H9 (cell line): ENCODE measurements around the gene SPHK1. TPM values are rescaled to one million over a fixed set of nuclear protein-coding genes. Genes with fewer than 3 reads are reported as not detected.

Experiments
- DNase-seq: peaks from one replicate; pipeline ENCODE4 v3.0.0-alpha.2; 2017
- H2AFZ ChIP-seq: one replicate; pipeline ENCODE4 v1.6.1; 2013; ENCODE audit warnings: mild to moderate bottlenecking, low read length, control low read depth, moderate library complexity
- H2AK5ac ChIP-seq: 2 replicates; pipeline ENCODE4 v1.6.1; 2013; ENCODE audit warnings: low read length, control low read depth, mixed read lengths; ENCODE audit not compliant: insufficient read length
- H2BK120ac ChIP-seq: one replicate; pipeline ENCODE4 v1.6.1; 2013; ENCODE audit warnings: low read depth, mild to moderate bottlenecking, low read length, control low read depth, inconsistent platforms; ENCODE audit not compliant: poor library complexity, severe bottlenecking
- H2BK12ac ChIP-seq: 2 replicates; pipeline ENCODE4 v1.6.1; 2013; ENCODE audit warnings: low read length, control low read depth, mixed read lengths, low read depth; ENCODE audit not compliant: insufficient read length
- H2BK15ac ChIP-seq: 2 replicates; pipeline ENCODE4 v1.6.1; 2013; ENCODE audit warnings: low read depth, low read length, control low read depth
- H2BK20ac ChIP-seq: one replicate; pipeline ENCODE4 v1.6.1; 2013; ENCODE audit warnings: low read depth, mild to moderate bottlenecking, low read length, control low read depth, inconsistent platforms; ENCODE audit not compliant: poor library complexity, severe bottlenecking
- H2BK5ac ChIP-seq: 2 replicates; pipeline ENCODE4 v1.6.1; 2013; ENCODE audit warnings: low read length, control low read depth, mixed read lengths; ENCODE audit not compliant: insufficient read length
- H3K14ac ChIP-seq: 2 replicates; pipeline ENCODE4 v1.6.1; 2013; ENCODE audit warnings: low read length, control low read depth; ENCODE audit not compliant: insufficient read depth
- H3K18ac ChIP-seq: 2 replicates; pipeline ENCODE4 v1.6.1; 2013; ENCODE audit warnings: low read depth, mild to moderate bottlenecking, mixed read lengths, low read length, control low read depth; ENCODE audit not compliant: insufficient read length
- H3K23ac ChIP-seq: 2 replicates; pipeline ENCODE4 v1.6.1; 2013; ENCODE audit warnings: low read length, control low read depth, mixed read lengths, low read depth; ENCODE audit not compliant: insufficient read length
- H3K23me2 ChIP-seq: 2 replicates; pipeline ENCODE4 v1.6.1; 2013; ENCODE audit warnings: low read depth, mild to moderate bottlenecking, mixed read lengths, low read length, control low read depth; ENCODE audit not compliant: insufficient read length, poor library complexity, severe bottlenecking
- H3K27ac ChIP-seq: 2 replicates; pipeline ENCODE4 v1.5.1; 2013; ENCODE audit warnings: low read length, control low read depth, mixed read lengths, low read depth; ENCODE audit not compliant: insufficient read length
- H3K27me3 ChIP-seq: 2 replicates; pipeline ENCODE4 v1.6.1; 2013; ENCODE audit warnings: low read length, control low read depth, inconsistent platforms; ENCODE audit not compliant: insufficient read depth
- H3K4ac ChIP-seq: 2 replicates; pipeline ENCODE4 v1.6.1; 2013; ENCODE audit warnings: low read depth, mild to moderate bottlenecking, control low read depth, inconsistent platforms, low read length, moderate library complexity
- H3K4me1 ChIP-seq: 2 replicates; pipeline ENCODE4 v1.6.1; 2013; ENCODE audit warnings: low read length, control low read depth, inconsistent platforms; ENCODE audit not compliant: insufficient read depth
- H3K4me2 ChIP-seq: 2 replicates; pipeline ENCODE4 v1.6.1; 2013; ENCODE audit warnings: low read length, control low read depth, mixed read lengths; ENCODE audit not compliant: insufficient read length, insufficient read depth
- H3K56ac ChIP-seq: 2 replicates; pipeline ENCODE4 v1.6.1; 2013; ENCODE audit warnings: low read depth, mild to moderate bottlenecking, mixed read lengths, low read length, control low read depth; ENCODE audit not compliant: insufficient read length
- H3K79me1 ChIP-seq: 2 replicates; pipeline ENCODE4 v1.6.1; 2013; ENCODE audit warnings: low read depth, mild to moderate bottlenecking, moderate library complexity, low read length, control low read depth, inconsistent platforms; ENCODE audit not compliant: insufficient read depth, poor library complexity, severe bottlenecking
- H3K79me2 ChIP-seq: 2 replicates; pipeline ENCODE4 v1.6.1; 2013; ENCODE audit warnings: low read length, control low read depth, inconsistent platforms; ENCODE audit not compliant: insufficient read depth
- H3K9ac ChIP-seq: 2 replicates; pipeline ENCODE4 v1.6.1; 2013; ENCODE audit warnings: low read length, control low read depth, mixed read lengths; ENCODE audit not compliant: insufficient read length; ENCODE audit errors: extremely low read depth
- H3K9me3 ChIP-seq: one replicate; pipeline ENCODE4 v1.6.1; 2013; ENCODE audit warnings: low read depth, low read length, inconsistent platforms; ENCODE audit not compliant: control insufficient read depth
- H3T11ph ChIP-seq: one replicate; pipeline ENCODE4 v1.6.1; 2013; ENCODE audit warnings: mild to moderate bottlenecking, low read length, control low read depth, inconsistent platforms
- H4K20me1 ChIP-seq: one replicate; pipeline ENCODE4 v1.6.1; 2013; ENCODE audit not compliant: control insufficient read depth, insufficient read length, insufficient read depth
- H4K5ac ChIP-seq: 2 replicates; pipeline ENCODE4 v1.6.1; 2013; ENCODE audit warnings: low read depth, mild to moderate bottlenecking, mixed read lengths, low read length, control low read depth; ENCODE audit not compliant: insufficient read length
- H4K8ac ChIP-seq: replicated peaks from 2 replicates; pipeline ENCODE4 v1.6.1; 2013; ENCODE audit warnings: low read length, control low read depth, mixed read lengths, low read depth; ENCODE audit not compliant: insufficient read length
- H4K91ac ChIP-seq: 2 replicates; pipeline ENCODE4 v1.6.1; 2013; ENCODE audit warnings: low read depth, mild to moderate bottlenecking, moderate library complexity, mixed read lengths, low read length, control low read depth; ENCODE audit not compliant: insufficient read length
- H3K27ac Mint-ChIP-seq, 3 experiments: 2 replicates in 2 of 3; 3 replicates in 1 of 3; pipeline ENCODE4 v1.8.0; 2020 to 2021; ENCODE audit warnings: mixed read lengths in 3 of 3, mild to moderate bottlenecking in 1 of 3, moderate library complexity in 1 of 3
- H3K27me3 Mint-ChIP-seq: 2 replicates; pipeline ENCODE4 v1.8.0; 2021; ENCODE audit warnings: low read depth, mild to moderate bottlenecking, moderate library complexity, mixed read lengths
- H3K36me3 Mint-ChIP-seq, 3 experiments: 2 replicates in 2 of 3; 3 replicates in 1 of 3; pipeline ENCODE4 v1.8.0; 2020 to 2021; ENCODE audit warnings: low read depth in 3 of 3, mixed read lengths in 3 of 3; ENCODE audit not compliant: insufficient read depth in 1 of 3
- H3K4me1 Mint-ChIP-seq, 2 experiments: 2 replicates each; pipeline ENCODE4 v1.8.0; 2020; ENCODE audit warnings: mixed read lengths in 2 of 2
- H3K4me3 Mint-ChIP-seq, 2 experiments: 2 replicates in 1 of 2; 3 replicates in 1 of 2; pipeline ENCODE4 v1.8.0; 2020 to 2021; ENCODE audit warnings: mild to moderate bottlenecking in 2 of 2, mixed read lengths in 2 of 2, moderate library complexity in 1 of 2
- H3K9me3 Mint-ChIP-seq, 2 experiments: 2 replicates in 1 of 2; 3 replicates in 1 of 2; pipeline ENCODE4 v1.8.0; 2020; ENCODE audit warnings: mild to moderate bottlenecking in 2 of 2, mixed read lengths in 2 of 2, moderate library complexity in 1 of 2
- WGBS: extraction: QIAGEN DNeasy Blood & Tissue Kit; methylation state at CpG from one replicate; pipeline ENCODE4 v1.1.7; 2013; ENCODE audit warnings: missing lambda C conversion rate, low lambda C conversion rate, mixed read lengths; ENCODE audit not compliant: insufficient read length; ENCODE audit errors: extremely low coverage; 5-methylcytosine and 5-hydroxymethylcytosine counted together
- total RNA-seq: library from RNA; stranded (reverse); gene quantifications from 2 replicates; pipeline ENCODE4 v1.2.1, GENCODE V29; 2021
- TF ChIP-seq, protein P1 (sequence below): fragments of 200-600 bp; sonication (generic); conservative IDR thresholded peaks from 3 replicates; pipeline ENCODE4 v1.8.0; 2021; ENCODE audit warnings: antibody characterized with exemption, mild to moderate bottlenecking

Gene SPHK1
- total RNA-seq, 1 experiment from 2014 or later, result 1.4 TPM

DNA sequence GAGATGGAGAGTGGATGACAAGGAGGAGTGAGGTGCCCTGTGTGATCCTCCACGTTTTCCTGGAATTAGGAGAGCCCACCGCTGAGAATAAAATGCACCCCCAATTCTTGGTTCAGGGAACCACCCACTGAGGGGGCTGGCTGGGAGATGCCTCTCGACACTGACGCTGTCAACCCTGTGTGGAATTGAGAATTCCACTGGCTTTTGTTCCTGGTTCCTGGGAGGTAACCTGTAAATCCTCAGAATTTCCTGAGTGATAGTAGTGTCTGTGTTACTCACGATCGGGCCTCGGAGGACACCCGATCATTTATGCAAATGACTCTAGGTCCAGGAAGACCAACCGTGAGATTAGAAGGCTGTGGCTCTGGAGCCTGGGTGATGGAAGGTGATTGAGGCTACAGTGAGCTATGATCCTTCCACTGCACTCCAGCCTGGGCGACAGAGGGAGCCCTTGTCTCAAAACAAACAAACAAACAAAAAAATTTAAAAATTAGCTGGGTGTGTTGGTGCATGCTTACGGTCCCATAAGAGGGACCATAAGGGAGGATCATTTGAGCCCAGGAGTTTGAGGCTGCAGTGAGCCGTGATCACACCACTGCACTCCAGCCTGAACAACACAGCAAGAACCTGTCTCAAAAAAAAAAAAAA lies 19.0 kb upstream of the SPHK1 start:
- TF ChIP-seq, protein P1, sequence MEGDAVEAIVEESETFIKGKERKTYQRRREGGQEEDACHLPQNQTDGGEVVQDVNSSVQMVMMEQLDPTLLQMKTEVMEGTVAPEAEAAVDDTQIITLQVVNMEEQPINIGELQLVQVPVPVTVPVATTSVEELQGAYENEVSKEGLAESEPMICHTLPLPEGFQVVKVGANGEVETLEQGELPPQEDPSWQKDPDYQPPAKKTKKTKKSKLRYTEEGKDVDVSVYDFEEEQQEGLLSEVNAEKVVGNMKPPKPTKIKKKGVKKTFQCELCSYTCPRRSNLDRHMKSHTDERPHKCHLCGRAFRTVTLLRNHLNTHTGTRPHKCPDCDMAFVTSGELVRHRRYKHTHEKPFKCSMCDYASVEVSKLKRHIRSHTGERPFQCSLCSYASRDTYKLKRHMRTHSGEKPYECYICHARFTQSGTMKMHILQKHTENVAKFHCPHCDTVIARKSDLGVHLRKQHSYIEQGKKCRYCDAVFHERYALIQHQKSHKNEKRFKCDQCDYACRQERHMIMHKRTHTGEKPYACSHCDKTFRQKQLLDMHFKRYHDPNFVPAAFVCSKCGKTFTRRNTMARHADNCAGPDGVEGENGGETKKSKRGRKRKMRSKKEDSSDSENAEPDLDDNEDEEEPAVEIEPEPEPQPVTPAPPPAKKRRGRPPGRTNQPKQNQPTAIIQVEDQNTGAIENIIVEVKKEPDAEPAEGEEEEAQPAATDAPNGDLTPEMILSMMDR, result peak; percentile 58
- H3K14ac ChIP-seq, result no peak overlapping the region
- no peaks in the 10 kb centered on the region; a peak in 1 of 5 replicates for H3K9me3 Mint-ChIP-seq
- no peak overlapping the region for H3K27ac Mint-ChIP-seq
- H3K4ac ChIP-seq, result no peak overlapping the region
- H3K9me3 ChIP-seq, result no peaks in the 10 kb centered on the region
- no peak overlapping the region for H2BK15ac ChIP-seq
- H3K27me3 Mint-ChIP-seq, result no peaks in the 10 kb centered on the region; the same call in 1 of the 2 replicates
- H3K4me1 ChIP-seq, result peaks cover 5% of the 10 kb centered on the region; the same call in 1 of the 2 replicates
- no peak overlapping the region for H3K27ac ChIP-seq
- H4K20me1 ChIP-seq, result no peaks in the 10 kb centered on the region
- H3K36me3 Mint-ChIP-seq, result no peaks in the 10 kb centered on the region
- no peak overlapping the region for H4K91ac ChIP-seq
- no peak overlapping the region for H3K4me2 ChIP-seq
- no peak overlapping the region for H2BK120ac ChIP-seq
- H3K23ac ChIP-seq, result no peak overlapping the region
- no peak overlapping the region for H4K8ac ChIP-seq
- no peaks in the 10 kb centered on the region for H3K79me1 ChIP-seq
- no peak overlapping the region for H3T11ph ChIP-seq
- no peak overlapping the region for H2BK5ac ChIP-seq
- H3K56ac ChIP-seq, result no peak overlapping the region
- no peaks in the 10 kb centered on the region for H3K23me2 ChIP-seq
- H4K5ac ChIP-seq, result no peak overlapping the region
- H3K18ac ChIP-seq, result no peak overlapping the region
- no peak overlapping the region for H2BK12ac ChIP-seq
- H2AK5ac ChIP-seq, result no peak overlapping the region
- H3K27me3 ChIP-seq, result no peaks in the 10 kb centered on the region
- H2AFZ ChIP-seq, result no peak overlapping the region
- H3K79me2 ChIP-seq, result no peaks in the 10 kb centered on the region
- no peak overlapping the region for H2BK20ac ChIP-seq
- peaks cover 20 to 37% of the 10 kb centered on the region in 2 experiments for H3K4me1 Mint-ChIP-seq
- no peak overlapping the region for H3K9ac ChIP-seq
- peak; percentile 60 for DNase-seq
- no peak overlapping the region; a peak in 1 of 5 replicates for H3K4me3 Mint-ChIP-seq
- WGBS, result no CpG with 5 or more reads among the region's 12 CpGs
